Chondrocyte (in vitro differentiated cells): Measurements from ENCODE around the gene STON2. TPM values are rescaled to one million over a fixed set of nuclear protein-coding genes. Genes with fewer than 3 reads are reported as not detected.

Experiments
- DNase-seq: peaks from one replicate; pipeline ENCODE4 v3.0.0; 2021; ENCODE audit warnings: mixed read lengths, low spot score
- H3K27ac Mint-ChIP-seq: one replicate; pipeline ENCODE4 v1.8.0; 2021; ENCODE audit warnings: mild to moderate bottlenecking, moderate library complexity, mixed read lengths; ENCODE audit not compliant: unreplicated experiment
- H3K27me3 Mint-ChIP-seq: 2 replicates; pipeline ENCODE4 v1.8.0; 2021; ENCODE audit warnings: low read depth, mixed read lengths
- H3K36me3 Mint-ChIP-seq: 2 replicates; pipeline ENCODE4 v1.8.0; 2021; ENCODE audit warnings: low read depth, mixed read lengths
- H3K4me1 Mint-ChIP-seq: 2 replicates; pipeline ENCODE4 v1.8.0; 2021; ENCODE audit warnings: low read depth, mild to moderate bottlenecking, mixed read lengths
- H3K4me3 Mint-ChIP-seq: one replicate; pipeline ENCODE4 v1.8.0; 2021; ENCODE audit warnings: mild to moderate bottlenecking, moderate library complexity, mixed read lengths; ENCODE audit not compliant: unreplicated experiment
- H3K9me3 Mint-ChIP-seq: 2 replicates; pipeline ENCODE4 v1.8.0; 2021; ENCODE audit warnings: low read depth, mixed read lengths
- CTCF ChIP-seq: fragments of 200-600 bp; sonication (generic); IDR thresholded peaks from 2 replicates; pipeline ENCODE4 v1.5.0; 2021; ENCODE audit warnings: antibody characterized with exemption, mild to moderate bottlenecking, moderate library complexity
- long read RNA-seq: library from polyadenylated mRNA; stranded (forward); transcript quantifications from one replicate; pipeline ENCODE4 v2.0.0, GENCODE V29; 2021
- total RNA-seq: library from RNA; stranded (reverse); gene quantifications from 3 replicates; pipeline ENCODE4 v1.2.1, GENCODE V29; 2021

Gene STON2
- not detected in 3 replicates for total RNA-seq
- long read RNA-seq = 0 reads

DNA sequence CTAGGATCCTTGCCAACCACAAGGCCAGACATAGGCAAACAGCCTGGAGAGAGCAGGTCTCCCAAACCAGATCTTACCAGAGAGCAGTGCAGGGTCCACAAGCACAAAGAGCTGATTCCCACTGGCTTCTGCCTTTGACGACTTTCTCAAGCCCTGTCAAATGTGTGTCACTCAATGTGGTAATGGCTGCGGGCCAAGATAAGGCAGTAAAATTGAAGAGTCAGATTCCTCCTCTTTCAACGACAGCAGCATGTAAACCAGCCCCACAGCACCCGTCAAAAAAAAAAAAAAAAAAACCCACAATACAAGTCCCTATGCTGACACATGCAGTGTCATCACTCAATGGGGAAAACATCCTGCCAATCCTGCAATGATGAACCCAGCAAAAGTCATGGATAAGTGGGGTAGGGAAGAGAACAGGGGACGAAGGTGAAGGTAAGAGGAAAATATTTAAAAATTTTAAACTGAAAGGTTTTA is at the start of gene STON2:
TSS of gene STON2 (minus strand) at position 123 of the 477 bp plus-strand sequence. CDS start 1,942 bp downstream, outside the sequence.
- peaks cover 6% of the 10 kb centered on the region for H3K9me3 Mint-ChIP-seq
- TF ChIP-seq CTCF = no peak
- H3K36me3 Mint-ChIP-seq = no peaks in the 10 kb centered on the region
- no peaks in the 10 kb centered on the region for H3K4me1 Mint-ChIP-seq
- H3K4me3 Mint-ChIP-seq = no peak within 1 kb of the TSS
- peaks cover 9% of the 10 kb centered on the region for H3K27me3 Mint-ChIP-seq
- no peak within 1 kb of the TSS for H3K27ac Mint-ChIP-seq
- DNase-seq = no peak

DNA sequence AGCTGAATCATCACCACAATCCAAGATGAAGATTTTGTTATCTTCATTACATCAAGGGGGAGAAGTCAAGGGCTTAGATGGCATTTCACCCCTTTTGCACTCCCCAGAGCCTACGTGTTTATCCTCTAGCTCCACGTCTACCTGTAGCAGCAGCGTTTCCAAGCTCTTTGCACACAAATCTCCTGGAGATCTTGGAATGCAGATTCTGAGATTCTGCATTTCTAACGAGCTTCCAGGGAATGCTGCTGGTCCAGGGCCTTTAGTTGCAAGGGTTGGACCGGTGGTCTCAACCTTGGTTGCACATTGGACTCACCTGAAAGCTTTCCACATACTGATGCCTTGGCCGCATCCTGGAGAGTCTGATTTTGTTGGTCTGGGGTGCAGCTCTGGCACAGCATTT is 49.5 kb upstream of the STON2 start:
- H3K9me3 Mint-ChIP-seq = no peaks in the 10 kb centered on the region
- DNase-seq = no peak
- no peak overlapping the region for H3K27ac Mint-ChIP-seq
- TF ChIP-seq CTCF = no peak
- H3K36me3 Mint-ChIP-seq = no peaks in the 10 kb centered on the region
- peaks cover 23% of the 10 kb centered on the region for H3K27me3 Mint-ChIP-seq
- H3K4me1 Mint-ChIP-seq = peaks cover 8% of the 10 kb centered on the region
- H3K4me3 Mint-ChIP-seq = no peak overlapping the region

DNA sequence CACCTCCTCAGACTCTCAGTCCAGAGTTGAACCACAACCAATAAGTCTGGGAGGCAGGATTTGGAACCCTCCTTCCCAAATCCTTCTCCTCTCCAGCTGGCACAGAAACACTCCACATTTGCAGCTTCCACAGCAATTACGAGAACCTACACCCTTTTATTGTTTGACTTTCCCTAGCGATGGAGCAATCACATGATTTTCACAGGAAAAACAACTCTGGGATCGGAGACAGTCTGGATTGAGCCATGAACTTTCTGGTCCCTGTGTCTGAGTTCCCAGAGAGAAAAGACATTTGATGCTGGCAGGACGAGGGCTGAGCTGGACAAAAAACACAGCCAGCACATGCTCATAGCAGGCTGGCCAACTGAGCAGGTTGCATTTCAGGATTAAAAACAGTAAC is 49.0 kb upstream of the STON2 start:
- no peak for DNase-seq
- peaks cover 28% of the 10 kb centered on the region for H3K27me3 Mint-ChIP-seq
- H3K4me3 Mint-ChIP-seq = no peak overlapping the region
- H3K9me3 Mint-ChIP-seq = peaks cover 3% of the 10 kb centered on the region
- no peak for TF ChIP-seq CTCF
- H3K36me3 Mint-ChIP-seq = no peaks in the 10 kb centered on the region
- no peak overlapping the region for H3K27ac Mint-ChIP-seq
- H3K4me1 Mint-ChIP-seq = peaks cover 8% of the 10 kb centered on the region

DNA sequence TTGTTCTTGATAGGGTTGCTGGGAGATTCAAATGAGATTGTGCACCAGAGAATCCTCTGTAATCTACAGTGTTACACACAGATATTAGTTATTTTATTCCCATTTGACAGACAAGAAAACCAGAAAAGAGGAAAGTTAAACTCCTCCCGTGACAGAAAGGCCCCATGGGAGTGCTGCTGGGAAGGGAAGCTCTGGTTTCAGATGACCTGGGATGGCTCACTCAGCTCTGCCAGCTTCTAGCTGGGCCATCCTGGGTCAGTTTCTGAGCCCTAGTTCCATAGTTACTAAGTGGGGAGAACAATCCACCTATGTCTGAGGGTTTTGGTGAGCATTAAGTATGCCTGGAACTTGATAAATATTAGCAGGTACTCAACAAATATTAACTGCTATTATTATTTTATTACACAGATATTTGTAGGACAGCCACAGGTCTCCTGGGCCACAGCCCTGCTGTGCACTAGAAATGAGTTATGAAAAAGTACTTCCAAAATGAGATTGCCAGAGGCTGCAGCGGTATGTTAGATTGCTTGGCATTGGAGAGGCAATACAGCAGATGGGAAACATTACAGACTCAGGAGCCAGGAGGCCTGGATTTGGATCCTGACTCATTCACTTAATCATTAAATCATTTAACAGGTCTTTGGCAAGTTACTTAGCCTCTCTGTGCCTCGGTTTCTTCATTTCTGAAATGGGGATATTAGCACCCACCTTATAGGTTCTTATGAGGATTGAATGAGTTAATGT is 47.1 kb upstream of the STON2 start:
- Mint-ChIP-seq H3K27ac (no peak overlapping the region), H3K36me3 (no peaks in the 10 kb centered on the region), H3K9me3 (peaks cover 7% of the 10 kb centered on the region), H3K4me3 (no peak overlapping the region), H3K4me1 (no peaks in the 10 kb centered on the region), H3K27me3 (peaks cover 41% of the 10 kb centered on the region)
- DNase-seq = no peak
- no peak for TF ChIP-seq CTCF

DNA sequence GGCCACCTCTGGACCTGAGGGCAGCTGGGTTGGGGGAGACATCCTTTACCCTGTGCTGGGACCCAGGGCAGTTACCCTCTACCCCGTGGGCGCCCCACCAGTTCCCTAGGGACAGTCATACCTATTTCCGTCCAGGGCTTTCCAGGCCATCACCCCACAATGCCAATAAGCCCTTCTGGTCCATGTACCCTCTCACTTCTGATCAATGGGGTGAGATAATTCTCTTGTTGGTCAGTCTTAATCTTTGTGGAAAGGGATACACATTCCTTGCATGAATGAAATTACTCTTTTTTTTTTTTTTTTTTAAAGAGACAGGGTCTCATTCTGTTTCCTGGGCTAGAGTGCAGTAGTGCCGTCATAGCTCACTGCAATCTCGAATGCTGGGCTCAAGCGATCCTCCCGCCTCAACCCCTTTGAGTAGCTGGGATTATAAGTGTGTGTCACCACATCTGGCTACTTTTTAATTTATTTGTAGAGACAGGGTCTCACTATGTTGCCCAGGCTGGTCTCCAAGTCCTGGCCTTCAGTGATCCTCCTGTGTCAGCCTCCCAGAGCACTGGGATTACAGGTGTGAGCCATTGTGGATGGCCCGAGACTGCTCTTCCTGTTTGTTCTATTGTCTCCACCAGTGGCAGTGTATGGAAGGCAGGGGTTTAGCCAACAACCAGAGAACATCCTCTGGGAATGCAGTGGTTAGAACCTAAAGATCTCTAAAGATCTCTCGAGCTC is 46.3 kb upstream of the STON2 start:
- Mint-ChIP-seq H3K9me3 (peaks cover 7% of the 10 kb centered on the region), H3K4me3 (no peak overlapping the region), H3K36me3 (no peaks in the 10 kb centered on the region), H3K27me3 (peaks cover 47% of the 10 kb centered on the region), H3K27ac (no peak overlapping the region), H3K4me1 (no peaks in the 10 kb centered on the region)
- no peak for DNase-seq
- TF ChIP-seq CTCF = no peak
